Gastroesophageal sphincter (tissue), 3 donors: Measurements from ENCODE around the gene SNTG2.

Source experiments
- EP300 ChIP-seq: sonication (generic); formaldehyde crosslinking; IDR thresholded peaks from one replicate; pipeline ENCODE4 v1.6.1; 2017; ENCODE audit warnings: antibody characterized with exemption, mild to moderate bottlenecking
- POLR2A ChIP-seq, 2 donors: fragments of 450-650 bp; IDR thresholded peaks; one replicate each; pipeline ENCODE4 v1.6.1; 2017; ENCODE audit warnings: antibody characterized with exemption in 2 of 2, mild to moderate bottlenecking in 2 of 2, moderate library complexity in 1 of 2
- TF ChIP-seq, protein P1 (sequence below), 4 experiments: fragments of 200-600 bp in 2 of 4; fragments of 450-650 bp in 2 of 4; sonication (generic) in 1 of 4; IDR thresholded peaks; one replicate each; pipeline ENCODE4 v1.5.1; 2017 to 2019; ENCODE audit warnings: antibody characterized with exemption in 4 of 4, mild to moderate bottlenecking in 2 of 4, moderate library complexity in 2 of 4

DNA sequence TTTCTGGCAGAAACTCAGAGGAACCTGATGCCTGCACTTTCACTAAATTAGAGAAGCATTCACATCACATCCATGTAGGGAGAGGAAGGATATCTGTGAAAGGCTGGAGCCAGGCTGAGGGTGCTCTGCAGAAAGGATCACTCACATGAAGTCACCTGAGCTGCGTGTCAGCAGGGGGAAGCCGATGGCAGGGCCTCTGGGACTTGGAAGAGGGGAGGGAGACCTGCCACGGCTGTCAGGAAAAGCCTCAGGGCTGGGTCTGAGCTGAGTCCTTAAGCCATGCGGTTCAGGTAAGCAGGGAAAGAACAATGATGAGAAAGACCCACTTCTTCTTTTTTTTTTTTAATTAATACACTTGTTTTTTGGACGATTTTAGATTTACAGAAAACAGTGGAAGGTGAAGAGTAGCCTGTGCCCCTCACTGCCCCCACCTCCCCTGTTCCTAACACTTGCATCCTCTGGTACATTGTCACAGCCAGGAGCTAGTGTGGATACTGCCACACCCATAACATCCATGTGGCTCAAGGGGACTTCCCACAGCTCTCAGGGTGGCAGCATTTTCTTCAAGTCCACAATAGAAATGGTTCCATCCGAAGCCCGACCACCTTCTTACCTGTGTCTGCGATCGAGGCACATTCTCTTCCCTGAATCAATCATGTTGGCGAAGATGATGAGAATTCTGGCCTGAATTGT, 306.1 kb downstream of the SNTG2 start:
- TF ChIP-seq, protein P1, sequence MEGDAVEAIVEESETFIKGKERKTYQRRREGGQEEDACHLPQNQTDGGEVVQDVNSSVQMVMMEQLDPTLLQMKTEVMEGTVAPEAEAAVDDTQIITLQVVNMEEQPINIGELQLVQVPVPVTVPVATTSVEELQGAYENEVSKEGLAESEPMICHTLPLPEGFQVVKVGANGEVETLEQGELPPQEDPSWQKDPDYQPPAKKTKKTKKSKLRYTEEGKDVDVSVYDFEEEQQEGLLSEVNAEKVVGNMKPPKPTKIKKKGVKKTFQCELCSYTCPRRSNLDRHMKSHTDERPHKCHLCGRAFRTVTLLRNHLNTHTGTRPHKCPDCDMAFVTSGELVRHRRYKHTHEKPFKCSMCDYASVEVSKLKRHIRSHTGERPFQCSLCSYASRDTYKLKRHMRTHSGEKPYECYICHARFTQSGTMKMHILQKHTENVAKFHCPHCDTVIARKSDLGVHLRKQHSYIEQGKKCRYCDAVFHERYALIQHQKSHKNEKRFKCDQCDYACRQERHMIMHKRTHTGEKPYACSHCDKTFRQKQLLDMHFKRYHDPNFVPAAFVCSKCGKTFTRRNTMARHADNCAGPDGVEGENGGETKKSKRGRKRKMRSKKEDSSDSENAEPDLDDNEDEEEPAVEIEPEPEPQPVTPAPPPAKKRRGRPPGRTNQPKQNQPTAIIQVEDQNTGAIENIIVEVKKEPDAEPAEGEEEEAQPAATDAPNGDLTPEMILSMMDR (IDR thresholded peaks at IDR 0.05), result no peak
- TF ChIP-seq POLR2A (IDR thresholded peaks at IDR 0.05) (no peak), EP300 (no peak)
